Muscle layer of duodenum (tissue), 2 donors: Measurements from ENCODE around the gene GPNMB.
"Not testable (repeated sequence)": the region's sequence is repeated elsewhere in the genome, so short reads cannot be mapped to it uniquely, and the experiment has no call there.

ENCODE experiments used
- H3K27ac ChIP-seq: one replicate; pipeline ENCODE4 v1.7.0; 2013; ENCODE audit warnings: mild to moderate bottlenecking, low read length
- H3K27me3 ChIP-seq: one replicate; pipeline ENCODE4 v1.7.0; 2013; ENCODE audit warnings: low read depth, mild to moderate bottlenecking, control low read depth, low read length
- H3K36me3 ChIP-seq, 2 donors: one replicate each; pipeline ENCODE4 v1.7.0; 2013; ENCODE audit warnings: low read length in 2 of 2, control low read depth in 1 of 2, mild to moderate bottlenecking in 1 of 2; ENCODE audit not compliant: insufficient read depth in 2 of 2, control insufficient read depth in 1 of 2
- H3K4me1 ChIP-seq, 2 donors: one replicate each; pipeline ENCODE4 v1.7.0; 2013; ENCODE audit warnings: low read length in 2 of 2, mild to moderate bottlenecking in 2 of 2, control low read depth in 1 of 2, moderate library complexity in 1 of 2; ENCODE audit not compliant: insufficient read depth in 2 of 2, control insufficient read depth in 1 of 2
- H3K4me3 ChIP-seq, 2 donors: one replicate each; pipeline ENCODE4 v1.7.0; 2013; ENCODE audit warnings: low read length in 2 of 2, low read depth in 1 of 2, mild to moderate bottlenecking in 1 of 2
- H3K9me3 ChIP-seq, 2 donors: one replicate each; pipeline ENCODE4 v1.7.0; 2013; ENCODE audit warnings: low read length in 2 of 2, control low read depth in 1 of 2, mild to moderate bottlenecking in 1 of 2; ENCODE audit not compliant: control insufficient read depth in 1 of 2
- donor health status: healthy.

The GPNMB gene

DNA sequence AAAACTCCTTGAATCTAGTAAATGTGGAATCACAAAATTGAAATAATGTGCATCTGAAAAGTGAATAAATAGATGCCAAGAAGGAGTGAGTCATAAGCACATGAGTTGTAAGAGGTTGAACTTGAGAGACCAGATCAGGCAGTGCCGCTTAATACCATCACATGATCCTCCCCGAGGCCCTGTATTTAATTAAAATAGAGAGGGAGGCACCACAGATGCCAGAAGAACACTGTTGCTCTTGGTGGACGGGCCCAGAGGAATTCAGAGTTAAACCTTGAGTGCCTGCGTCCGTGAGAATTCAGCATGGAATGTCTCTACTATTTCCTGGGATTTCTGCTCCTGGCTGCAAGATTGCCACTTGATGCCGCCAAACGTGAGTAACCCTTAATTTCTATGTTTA, at the start of gene GPNMB:
GPNMB (plus strand) TSS at position 221 of the 400 bp plus-strand sequence; CDS start at position 304, 83 bp downstream.
- Histone ChIP-seq H3K27me3 (peaks cover 15% of the 10 kb centered on the region), H3K4me3 (peak within 1 kb of the TSS; percentile 63), H3K9me3 (peaks cover 0 to 3% of the 10 kb centered on the region in 2 donors), H3K27ac (peak within 1 kb of the TSS; percentile 48), H3K36me3 (no peaks in the 10 kb centered on the region), H3K4me1 (no peaks in the 10 kb centered on the region)

DNA sequence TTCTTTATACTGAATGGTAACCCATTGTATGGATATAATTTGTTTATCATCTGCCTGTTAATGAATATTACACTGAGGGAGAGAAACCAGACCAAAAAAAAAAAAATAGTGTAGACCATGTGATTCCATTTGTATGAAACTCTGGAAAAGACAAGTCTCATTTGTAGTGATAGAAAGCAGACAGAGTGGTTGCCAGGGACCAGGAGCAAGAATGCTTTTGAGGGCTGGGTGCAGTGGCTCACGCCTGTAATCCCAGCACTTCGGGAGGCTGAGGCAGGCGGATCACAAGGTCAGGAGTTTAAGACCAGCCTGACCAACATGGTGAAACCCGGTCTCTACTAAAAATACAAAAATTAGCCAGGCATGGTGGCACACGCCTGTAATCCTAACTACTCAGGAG, 48.8 kb upstream of the GPNMB start:
- not testable (repeated sequence) for H3K4me3 ChIP-seq, H3K27ac ChIP-seq, H3K9me3 ChIP-seq, H3K27me3 ChIP-seq, H3K4me1 ChIP-seq
- H3K36me3 ChIP-seq = peaks cover 16 to 31% of the 10 kb centered on the region in 2 donors

DNA sequence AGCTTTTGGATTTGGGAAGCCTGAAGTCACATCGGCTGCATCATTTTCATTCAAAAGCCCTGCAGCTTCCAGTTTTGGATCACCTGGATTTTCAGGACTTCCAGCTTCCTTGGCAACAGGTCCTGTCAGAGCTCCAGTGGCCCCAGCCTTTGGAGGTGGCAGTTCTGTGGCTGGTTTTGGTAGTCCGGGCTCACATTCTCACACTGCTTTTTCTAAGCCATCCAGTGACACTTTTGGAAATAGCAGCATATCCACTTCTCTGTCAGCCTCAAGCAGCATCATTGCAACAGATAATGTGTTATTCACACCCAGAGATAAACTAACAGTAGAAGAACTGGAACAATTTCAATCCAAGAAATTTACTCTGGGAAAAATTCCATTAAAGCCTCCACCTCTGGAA, 46.2 kb upstream of the GPNMB start:
- Histone ChIP-seq H3K27me3 (no peaks in the 10 kb centered on the region), H3K4me1 (peaks cover 0 to 8% of the 10 kb centered on the region in 2 donors), H3K4me3 (no peak overlapping the region), H3K36me3 (peaks cover 16 to 19% of the 10 kb centered on the region in 2 donors), H3K9me3 (no peaks in the 10 kb centered on the region), H3K27ac (no peak overlapping the region)

DNA sequence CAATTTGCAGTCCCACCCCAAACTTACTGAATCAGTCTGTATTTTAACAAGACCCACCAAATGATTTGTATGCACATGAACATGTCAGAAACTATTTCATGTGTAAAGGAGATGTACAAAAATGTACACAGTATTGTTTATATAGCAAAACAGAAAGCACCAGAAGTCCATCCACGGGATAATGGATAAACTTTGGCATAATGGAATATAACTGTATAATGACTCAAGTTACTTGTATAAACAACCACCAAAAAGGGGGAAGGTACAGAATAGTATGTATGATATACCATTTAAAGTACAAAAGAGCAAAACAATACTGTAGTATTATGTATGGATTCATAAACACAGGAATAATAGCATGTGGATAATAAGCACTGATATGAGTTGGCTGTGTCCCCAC, 42.3 kb upstream of the GPNMB start:
- Histone ChIP-seq H3K27ac (no peak overlapping the region), H3K4me1 (no peaks in the 10 kb centered on the region), H3K36me3 (peaks cover 13 to 16% of the 10 kb centered on the region in 2 donors), H3K27me3 (no peaks in the 10 kb centered on the region), H3K9me3 (no peaks in the 10 kb centered on the region), H3K4me3 (no peak overlapping the region)

DNA sequence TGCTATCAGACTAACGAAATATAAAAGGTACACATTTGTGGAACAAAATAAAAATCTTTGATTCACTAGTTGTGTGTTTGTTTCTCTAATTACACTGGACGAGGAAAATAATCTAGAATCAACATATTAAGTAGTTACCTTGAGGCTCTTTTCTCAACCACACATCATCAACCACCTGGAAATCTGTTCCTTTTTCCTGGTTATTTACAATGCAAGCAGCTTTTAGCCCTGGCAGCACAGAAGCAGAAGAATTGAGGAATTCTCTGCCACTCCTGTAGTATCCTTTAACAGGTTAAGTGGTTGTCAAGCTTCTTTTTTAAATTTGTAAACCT, 41.0 kb upstream of the GPNMB start:
- H3K4me1 ChIP-seq = no peaks in the 10 kb centered on the region
- no peaks in the 10 kb centered on the region for H3K27me3 ChIP-seq
- no peaks in the 10 kb centered on the region for H3K9me3 ChIP-seq
- H3K4me3 ChIP-seq = peak overlapping the region in 1 of 2 donors; percentile 51
- H3K27ac ChIP-seq = no peak overlapping the region
- H3K36me3 ChIP-seq = peaks cover 0 to 3% of the 10 kb centered on the region in 2 donors

DNA sequence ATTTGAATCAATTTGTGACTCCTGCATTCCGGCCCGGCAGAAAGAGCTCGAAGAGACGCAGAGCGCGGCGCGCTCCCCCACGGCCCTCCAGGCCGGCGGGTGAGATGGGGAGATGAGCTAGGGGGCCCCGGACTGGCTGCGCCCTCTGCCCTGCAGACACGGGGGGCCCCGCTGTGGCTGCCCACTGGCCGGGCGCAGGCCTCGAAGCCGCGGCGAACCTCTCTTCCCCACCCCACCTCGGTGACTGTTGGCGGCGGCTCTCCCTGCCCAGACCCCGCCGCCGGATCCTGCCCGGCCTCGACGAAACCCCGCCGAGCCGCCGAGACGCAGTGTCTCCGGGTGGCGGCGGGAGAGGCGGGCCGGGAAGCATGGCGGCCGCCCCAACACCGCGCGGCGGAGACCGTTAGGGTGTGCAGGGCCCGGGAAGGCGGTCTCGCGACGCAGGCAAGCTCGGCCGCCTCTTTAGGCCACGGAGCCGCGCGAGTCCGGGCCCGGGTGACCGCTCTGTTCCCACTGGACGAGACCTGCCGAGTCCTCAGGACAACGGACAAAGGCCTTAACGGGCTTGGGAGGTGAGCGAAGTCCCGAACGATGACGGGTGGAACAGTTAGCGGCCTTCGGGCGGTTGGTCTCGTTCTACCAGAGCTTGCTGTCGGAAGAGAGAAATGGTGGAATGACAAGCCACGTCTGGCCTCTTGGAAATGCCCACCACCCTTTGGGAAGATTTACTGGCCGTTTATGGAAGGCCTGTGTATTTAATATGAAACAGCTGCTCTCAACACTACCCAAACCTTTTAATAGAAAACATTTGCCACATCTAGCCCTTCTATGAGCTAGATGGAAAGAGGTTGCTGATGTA, 40.4 kb upstream of the GPNMB start:
- no peaks in the 10 kb centered on the region for H3K27me3 ChIP-seq
- H3K36me3 ChIP-seq = no peaks in the 10 kb centered on the region
- no peaks in the 10 kb centered on the region for H3K9me3 ChIP-seq
- H3K4me1 ChIP-seq = no peaks in the 10 kb centered on the region
- peak overlapping the region; percentile 45 for H3K27ac ChIP-seq
- peak overlapping the region in 1 of 2 donors; percentile 51 for H3K4me3 ChIP-seq

DNA sequence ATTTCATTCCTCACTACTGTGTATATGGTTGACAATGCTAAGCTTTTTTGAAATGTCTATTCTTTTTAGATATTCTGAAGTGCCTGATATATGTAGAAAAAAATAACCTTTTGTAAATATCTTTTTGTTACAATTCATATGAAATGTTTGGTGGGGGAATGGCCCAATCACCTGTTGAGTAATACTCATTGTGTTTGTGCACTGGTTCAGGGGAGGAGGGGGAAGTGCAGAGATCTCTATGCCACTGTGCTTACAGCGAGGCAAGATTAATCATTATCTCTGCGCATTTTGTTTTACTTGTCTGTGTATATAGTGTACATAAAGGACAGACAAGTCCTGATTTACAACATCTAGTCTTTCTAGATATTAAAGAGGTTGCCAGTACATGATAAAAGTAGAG, 39.6 kb upstream of the GPNMB start:
- Histone ChIP-seq H3K9me3 (no peaks in the 10 kb centered on the region), H3K4me3 (no peak overlapping the region), H3K36me3 (no peaks in the 10 kb centered on the region), H3K4me1 (no peaks in the 10 kb centered on the region), H3K27ac (no peak overlapping the region), H3K27me3 (no peaks in the 10 kb centered on the region)

DNA sequence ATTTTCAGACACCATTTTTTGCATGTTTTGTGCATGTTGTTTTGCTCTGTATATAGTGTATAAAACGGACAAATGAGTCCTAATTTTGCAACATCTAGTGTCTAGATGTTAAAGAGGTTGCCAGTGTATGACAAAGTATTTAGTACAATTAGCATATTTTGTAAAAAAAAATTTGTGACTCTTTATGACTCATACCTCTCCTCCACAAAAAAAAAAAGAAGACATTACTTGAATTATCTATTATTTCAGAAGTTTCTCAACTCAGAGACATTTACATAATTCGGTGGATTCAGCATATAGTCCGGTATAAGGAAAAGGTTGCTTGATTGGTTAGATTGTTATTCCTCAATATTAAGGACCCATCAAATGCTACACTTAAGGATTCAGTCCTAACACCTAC, 38.7 kb upstream of the GPNMB start:
- no peaks in the 10 kb centered on the region for H3K27me3 ChIP-seq
- no peak overlapping the region for H3K4me3 ChIP-seq
- no peaks in the 10 kb centered on the region for H3K4me1 ChIP-seq
- no peaks in the 10 kb centered on the region for H3K36me3 ChIP-seq
- H3K9me3 ChIP-seq = no peaks in the 10 kb centered on the region
- no peak overlapping the region for H3K27ac ChIP-seq

DNA sequence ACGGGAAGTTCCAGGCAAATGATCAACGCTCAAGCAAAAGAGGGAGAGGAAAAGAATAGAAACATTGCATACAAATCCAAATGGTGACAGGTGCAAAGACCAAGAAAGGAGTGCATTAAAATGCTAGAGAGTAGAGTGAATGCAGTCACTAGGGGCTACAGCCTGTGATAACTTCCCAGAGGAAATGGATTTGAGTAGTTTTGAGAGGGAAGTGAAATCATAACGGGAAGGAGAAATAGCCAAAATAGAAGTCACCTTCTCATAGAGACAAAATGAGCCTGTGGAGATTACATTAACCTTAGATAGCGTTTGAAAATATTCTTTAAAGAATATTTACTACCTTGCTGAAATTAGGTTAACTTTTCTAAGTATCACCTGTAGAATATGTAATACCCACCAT, 38.3 kb upstream of the GPNMB start:
- H3K36me3 ChIP-seq = no peaks in the 10 kb centered on the region
- H3K4me3 ChIP-seq = no peak overlapping the region
- H3K4me1 ChIP-seq = no peaks in the 10 kb centered on the region
- H3K27ac ChIP-seq = no peak overlapping the region
- H3K27me3 ChIP-seq = no peaks in the 10 kb centered on the region
- H3K9me3 ChIP-seq = no peaks in the 10 kb centered on the region

DNA sequence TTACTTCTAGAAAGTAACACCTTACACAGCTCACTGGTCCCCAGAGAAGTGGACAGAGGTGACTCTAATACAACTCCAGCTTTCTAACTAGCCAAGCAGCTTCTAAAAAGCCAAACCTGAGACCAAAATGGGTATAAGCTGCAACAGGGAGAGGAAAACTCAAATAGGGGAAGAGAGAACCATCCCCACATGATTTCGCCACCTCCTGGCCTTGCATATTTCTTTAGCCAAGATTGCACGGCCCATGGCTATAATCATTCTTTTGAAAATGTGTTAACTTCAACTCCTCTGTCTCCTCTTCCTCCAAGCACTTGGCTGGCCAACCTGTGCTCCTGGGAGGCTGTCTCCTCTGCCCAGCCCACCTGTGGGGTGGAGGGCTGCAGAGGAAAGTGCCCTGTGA, 36.1 kb upstream of the GPNMB start:
- H3K27ac ChIP-seq = no peak overlapping the region
- no peaks in the 10 kb centered on the region for H3K27me3 ChIP-seq
- no peaks in the 10 kb centered on the region for H3K4me1 ChIP-seq
- H3K9me3 ChIP-seq = no peaks in the 10 kb centered on the region
- no peak overlapping the region for H3K4me3 ChIP-seq
- no peaks in the 10 kb centered on the region for H3K36me3 ChIP-seq

DNA sequence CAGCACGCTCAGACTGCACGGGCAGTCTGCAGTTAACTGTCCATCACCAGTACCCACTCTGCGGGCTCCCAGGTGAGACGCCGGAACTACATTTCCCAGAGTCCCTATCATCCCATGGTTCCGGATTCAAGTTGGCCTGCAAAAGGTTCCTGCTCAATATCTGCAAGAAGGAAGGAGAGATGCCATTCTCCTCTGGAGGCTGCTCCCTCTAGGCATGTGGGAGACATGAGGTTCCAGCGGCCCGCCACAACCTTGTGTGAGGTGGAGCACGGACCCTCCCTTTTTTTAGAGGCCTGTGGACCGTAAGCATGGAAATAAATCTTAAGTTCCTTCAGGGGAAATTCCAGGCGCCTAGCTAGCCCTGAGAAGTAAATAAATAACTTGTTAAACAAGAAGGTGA, 35.0 kb upstream of the GPNMB start:
- H3K4me3 ChIP-seq = no peak overlapping the region

DNA sequence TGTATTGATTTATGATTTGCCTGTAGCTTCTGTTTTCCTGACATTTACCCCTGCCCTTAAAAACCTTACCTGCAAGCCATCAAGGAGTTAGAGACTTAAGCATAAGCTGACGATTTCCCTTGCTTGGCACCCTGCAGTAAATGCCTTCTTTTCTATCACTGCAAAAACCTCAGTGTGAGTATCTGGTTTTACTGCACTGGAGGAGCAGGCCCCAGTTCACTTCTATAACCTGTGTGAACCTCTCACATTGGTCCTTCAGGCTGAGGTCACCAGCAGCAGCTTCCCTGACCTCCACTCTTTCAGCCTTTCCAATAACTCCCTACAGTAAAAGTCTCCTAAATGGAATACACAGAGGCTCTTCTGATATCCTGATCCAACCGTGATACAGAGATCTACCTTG, 34.2 kb upstream of the GPNMB start:
- H3K27ac ChIP-seq = no peak overlapping the region
- no peaks in the 10 kb centered on the region for H3K4me1 ChIP-seq
- H3K36me3 ChIP-seq = no peaks in the 10 kb centered on the region
- H3K9me3 ChIP-seq = no peaks in the 10 kb centered on the region
- H3K27me3 ChIP-seq = no peaks in the 10 kb centered on the region
- H3K4me3 ChIP-seq = no peak overlapping the region

More for the DNA sequence above, 35.0 kb upstream of the GPNMB start:
- H3K9me3 ChIP-seq = no peaks in the 10 kb centered on the region
- no peaks in the 10 kb centered on the region for H3K4me1 ChIP-seq
- no peak overlapping the region for H3K27ac ChIP-seq
- H3K36me3 ChIP-seq = no peaks in the 10 kb centered on the region
- H3K27me3 ChIP-seq = no peaks in the 10 kb centered on the region
